GM18526 (cell line): ENCODE results near the gene MATCAP1.

Experiments used
- POLR2A ChIP-seq: IDR thresholded peaks from 3 replicates; pipeline ENCODE4 v1.6.1; 2011; ENCODE audit not compliant: insufficient read length; ENCODE audit errors: extremely low read depth

The MATCAP1 gene

GRCh38 chr16:67161595-67162058 is 22.1 kb downstream of the MATCAP1 start:
- TF ChIP-seq POLR2A = no peak

GRCh38 chr16:67158637-67159600 is 24.8 kb downstream of the MATCAP1 start:
- TF ChIP-seq POLR2A = peak; percentile 36

DNA sequence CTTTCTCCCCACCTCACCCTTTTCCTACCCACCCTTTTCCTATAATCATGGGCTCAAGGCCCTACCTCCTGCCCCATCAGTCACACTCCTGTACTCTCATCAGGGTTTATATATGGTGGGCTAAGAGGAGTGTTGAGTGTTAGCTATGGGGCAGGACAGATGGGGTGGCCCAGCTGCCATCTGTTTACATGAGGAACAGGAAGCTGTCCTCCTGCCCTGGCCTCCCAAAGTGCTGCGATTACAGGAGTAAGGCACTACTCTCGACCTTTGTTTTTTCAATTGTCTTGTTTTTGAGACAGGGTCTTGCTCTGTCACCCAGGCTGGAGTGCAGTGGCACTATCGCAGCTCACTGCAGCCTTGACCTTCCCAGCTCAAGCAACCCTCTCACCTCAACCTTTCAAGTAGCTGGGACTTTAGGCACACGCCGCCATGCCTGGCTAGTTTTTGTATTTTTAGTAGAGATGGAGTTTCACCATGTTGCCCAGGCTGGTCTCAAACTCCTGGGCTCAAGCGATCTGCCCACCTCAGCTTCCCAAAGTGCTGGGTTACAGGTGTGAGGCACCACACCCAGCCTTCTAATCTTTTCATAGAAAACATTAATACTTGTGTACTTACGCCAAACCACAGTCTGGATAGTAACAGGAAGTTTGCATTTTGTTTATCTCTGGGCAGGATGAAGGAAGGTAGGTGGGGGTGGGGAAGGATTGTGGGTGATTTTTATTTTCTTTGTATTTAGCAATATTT is 25.7 kb downstream of the MATCAP1 start:
- no peak for TF ChIP-seq POLR2A

GRCh38 chr16:67157106-67157748 is 26.5 kb downstream of the MATCAP1 start:
- no peak for TF ChIP-seq POLR2A

DNA sequence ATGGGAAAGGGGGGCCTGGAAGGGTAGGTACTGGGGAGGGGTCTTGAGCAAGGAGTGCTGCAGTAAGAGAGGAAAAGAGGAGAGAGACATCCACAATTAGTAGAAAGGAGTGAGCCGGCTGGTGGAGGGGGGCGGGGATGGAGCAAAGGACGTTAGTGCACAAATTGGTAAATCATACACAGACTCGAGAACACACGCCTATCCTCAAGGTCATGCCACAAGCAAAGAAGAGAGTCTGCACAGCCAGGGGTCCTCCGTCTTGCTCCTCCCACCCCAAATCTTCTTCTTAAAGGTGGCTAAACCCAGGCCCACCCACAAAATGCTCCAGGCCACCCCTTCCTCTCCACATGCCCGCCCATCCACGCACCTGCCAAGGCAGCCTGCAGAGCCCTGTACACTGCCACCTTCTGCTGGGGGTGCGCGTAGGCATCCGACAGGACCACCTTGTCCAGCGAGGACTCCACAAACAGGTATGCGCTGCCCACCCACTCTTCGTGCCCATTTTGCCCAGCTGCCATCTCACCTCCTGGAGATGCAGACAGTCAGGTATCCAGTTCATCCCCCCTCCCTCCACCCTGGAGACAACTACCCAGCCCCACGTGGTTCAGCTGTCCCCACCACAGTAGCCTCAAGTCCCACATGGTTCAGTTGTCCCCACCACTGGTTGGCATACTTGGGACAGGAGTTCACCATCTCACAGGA is 27.5 kb downstream of the MATCAP1 start:
- no peak for TF ChIP-seq POLR2A

GRCh38 chr16:67155295-67156142 is 28.2 kb downstream of the MATCAP1 start:
- no peak for TF ChIP-seq POLR2A

DNA sequence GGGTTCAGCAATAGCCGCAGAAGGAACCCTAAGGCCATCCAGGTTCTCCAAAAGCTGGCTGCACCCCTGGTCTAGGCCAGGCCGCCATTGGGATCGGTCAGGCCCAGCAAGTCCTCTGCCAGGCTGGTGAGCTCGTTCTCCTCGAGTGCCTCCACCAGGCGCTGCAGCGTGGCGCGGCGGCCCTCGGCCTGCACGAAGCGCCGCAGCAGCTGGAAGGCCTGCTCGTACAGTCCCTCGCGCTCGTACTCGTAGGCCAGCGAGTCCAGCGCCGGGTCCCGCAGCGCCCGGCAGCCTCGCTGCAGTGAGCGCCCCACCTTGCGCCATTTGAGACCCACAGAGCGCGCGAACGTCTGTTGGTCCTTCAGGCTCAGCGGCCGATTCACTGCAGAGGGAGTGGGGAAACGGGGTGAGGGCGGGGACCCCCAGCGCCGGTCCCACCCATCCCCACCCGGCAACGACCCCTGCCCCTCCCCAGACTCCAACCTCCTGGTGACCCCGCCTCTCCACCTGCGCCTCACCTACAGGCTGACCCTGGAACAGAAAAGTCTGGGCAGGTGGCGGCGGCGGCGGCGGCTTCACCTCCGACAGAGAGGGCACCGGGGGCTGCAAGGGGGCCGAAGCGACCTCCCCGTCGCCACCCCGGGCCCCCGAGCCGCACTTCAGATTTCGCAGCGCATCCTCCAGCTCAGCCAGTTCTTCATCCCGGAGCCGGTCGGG is 29.0 kb downstream of the MATCAP1 start:
- TF ChIP-seq POLR2A = no peak

- no peak for TF ChIP-seq POLR2A
Measured at GRCh38 chr16:67151431-67152097, 32.2 kb downstream of the MATCAP1 start.

DNA sequence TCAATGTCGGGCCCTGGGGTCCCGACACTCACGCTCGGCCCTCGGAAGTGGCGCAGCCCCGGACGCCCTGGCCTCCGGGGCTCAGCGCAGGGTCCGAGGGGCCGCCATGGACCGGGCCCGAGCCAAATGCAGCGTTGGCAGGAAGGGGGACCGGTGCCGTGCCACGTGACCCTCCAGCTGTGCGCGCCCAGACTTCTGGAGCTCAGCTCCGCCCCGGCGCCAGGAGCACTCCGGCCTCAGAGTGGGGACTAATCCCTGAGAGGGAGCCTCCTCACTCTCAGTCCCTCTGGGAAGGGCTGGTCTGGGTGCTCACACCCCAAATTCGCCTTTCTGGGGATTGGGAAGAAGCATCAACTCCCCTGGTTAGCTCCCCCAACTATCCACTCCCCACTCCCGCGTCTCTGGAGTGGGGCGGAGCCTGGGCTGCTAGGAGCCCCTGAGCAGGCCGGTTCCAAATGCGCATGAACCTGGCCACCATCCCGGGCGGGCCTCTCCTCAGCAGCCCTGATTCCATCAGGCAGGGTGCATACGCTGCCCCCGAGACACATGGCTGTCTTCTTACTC is 32.8 kb downstream of the MATCAP1 start, which contains the start of gene B3GNT9:
Gene B3GNT9, minus strand, starts transcription at position 166 of the 564 bp plus-strand sequence. CDS start 513 bp downstream, outside the sequence.
- TF ChIP-seq POLR2A = peak; percentile 39

DNA sequence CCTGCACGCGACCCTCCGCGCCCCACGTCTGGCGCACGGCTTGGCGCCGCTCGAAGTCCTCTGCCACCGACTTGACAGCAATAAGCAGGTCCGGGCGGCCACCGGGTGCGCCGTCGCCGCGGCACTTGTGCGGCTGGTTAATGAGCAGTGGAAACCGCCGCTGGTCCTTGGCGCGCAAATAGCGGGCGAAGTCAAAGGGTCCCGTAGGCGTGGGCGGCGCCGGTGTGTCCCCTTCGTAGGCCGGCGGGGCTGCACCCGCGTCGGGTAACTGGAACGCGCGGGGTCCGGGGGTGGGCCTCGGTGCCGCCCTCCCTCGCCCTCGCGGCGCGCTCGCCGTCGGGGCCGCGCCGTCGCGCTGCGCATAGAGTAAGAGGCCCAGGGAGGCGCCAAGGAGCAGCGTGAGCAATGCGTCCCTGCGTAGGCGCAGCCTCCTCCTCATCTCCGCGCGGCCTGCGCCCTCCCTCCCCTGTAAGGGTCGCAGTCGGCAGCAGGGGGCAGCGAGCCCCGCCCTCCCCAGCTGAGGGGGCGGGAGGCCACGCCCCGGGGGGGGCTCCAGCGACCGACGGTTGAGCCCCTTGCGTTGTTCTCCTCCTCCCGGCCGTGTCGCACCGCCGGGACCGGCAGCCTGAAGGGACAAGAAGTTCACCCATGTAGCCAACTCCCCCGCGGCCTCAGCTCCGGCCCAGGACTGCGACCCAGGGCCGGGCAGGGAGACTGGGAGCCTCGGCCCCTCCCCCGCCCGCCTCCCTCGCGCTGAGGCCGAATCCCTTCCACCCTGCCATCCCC is 33.5 kb downstream of the MATCAP1 start:
- TF ChIP-seq POLR2A = no peak

DNA sequence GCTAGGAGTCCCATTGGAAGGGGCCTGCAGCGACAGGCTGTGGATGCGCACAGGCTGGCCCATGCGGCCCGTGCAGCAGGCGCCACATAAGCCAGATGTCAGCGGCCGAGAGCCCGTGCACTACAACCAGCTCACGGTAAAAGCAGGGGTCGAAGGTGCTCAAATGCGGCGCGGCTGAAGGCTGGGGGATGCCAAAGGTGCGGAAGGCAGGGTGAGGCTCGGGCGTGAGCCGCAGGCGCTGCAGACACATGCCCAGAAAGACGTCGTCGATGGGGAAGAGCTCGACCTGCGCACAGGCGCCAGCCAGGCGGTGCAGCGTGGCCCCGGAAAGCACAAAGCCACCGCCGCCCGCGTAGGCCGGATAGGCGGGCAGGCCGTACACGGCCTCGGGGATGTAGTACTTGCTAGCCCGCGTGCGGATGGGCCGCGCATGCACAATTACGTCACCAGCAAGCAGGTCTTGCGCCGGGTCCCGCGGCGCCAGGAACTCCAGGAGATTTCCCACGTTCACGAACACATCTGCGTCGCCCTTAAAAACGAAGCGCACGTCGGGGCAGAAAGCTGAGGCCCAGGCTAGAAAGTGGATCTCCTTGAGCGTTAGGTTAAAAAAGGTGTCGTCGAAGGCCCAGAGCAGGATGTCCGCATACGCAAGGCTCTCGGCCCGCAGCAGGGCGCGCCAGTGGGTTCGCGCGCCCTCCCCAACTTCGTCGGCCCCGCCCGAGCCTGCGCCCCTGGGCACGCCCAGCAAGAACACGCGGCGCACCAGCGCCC is 34.3 kb downstream of the MATCAP1 start:
- TF ChIP-seq POLR2A = no peak
